Adipose tissue (tissue), 3 donors: ENCODE measurements around the gene SMC5. TPM values are rescaled to one million over a fixed set of nuclear protein-coding genes. Genes with fewer than 3 reads are reported as not detected.
"Not testable (repeated sequence)": the region's sequence is repeated elsewhere in the genome, so short reads cannot be mapped to it uniquely, and the experiment has no call there.

ENCODE experiments used
- H3K27ac ChIP-seq: one replicate; pipeline ENCODE4 v1.5.1; 2013; ENCODE audit warnings: low read depth, low read length
- WGBS, 3 donors: extraction: QIAGEN DNeasy Blood & Tissue Kit; methylation state at CpG; one replicate each; pipeline ENCODE4 v1.1.7; 2013; 5-methylcytosine and 5-hydroxymethylcytosine counted together
- polyA plus RNA-seq, 3 donors: library from polyadenylated mRNA; stranded (reverse); fragments of 200-250 nt; gene quantifications; one replicate each; pipeline ENCODE4 v1.2.3, GENCODE V29; 2013
- donor health status: healthy with polysubstance abuse.
- donor health status: Bipolar disorder and iron deficiency.
- donor health status: healthy.

SMC5 gene
- polyA plus RNA-seq, 3 donors = 7.7 to 10.3 (median 8.5) TPM

GRCh38 chr9:70392850-70393249 is 134.1 kb downstream of the SMC5 start:
- no peak overlapping the region for H3K27ac ChIP-seq
- WGBS, 3 donors = 75 to 87% (median 77%) methylated on average over 3 of the region's 3 CpGs

GRCh38 chr9:70395652-70396051 is 136.9 kb downstream of the SMC5 start:
- 83 to 89% (median 83%) methylated on average over 6 of the region's 6 CpGs for WGBS, 3 donors

GRCh38 chr9:70398145-70398556 is 139.4 kb downstream of the SMC5 start:
- WGBS, 3 donors = 14 to 36% (median 28%) methylated on average over 4 of the region's 4 CpGs
- H3K27ac ChIP-seq = no peak overlapping the region

More at GRCh38 chr9:70395652-70396051, 136.9 kb downstream of the SMC5 start:
- H3K27ac ChIP-seq = no peak overlapping the region

- H3K27ac ChIP-seq = no peak overlapping the region
Measured at GRCh38 chr9:70399141-70399540, 140.4 kb downstream of the SMC5 start.

GRCh38 chr9:70400107-70400892 is 141.5 kb downstream of the SMC5 start:
- no peak overlapping the region for H3K27ac ChIP-seq
- WGBS, 3 donors = 72 to 86% (median 82%) methylated on average over 5 of the region's 5 CpGs

GRCh38 chr9:70401241-70401640 is 142.5 kb downstream of the SMC5 start:
- H3K27ac ChIP-seq = not testable (repeated sequence)
- 89 to 98% (median 96%) methylated on average over 6 of the region's 6 CpGs for WGBS, 3 donors

GRCh38 chr9:70402213-70402612 is 143.4 kb downstream of the SMC5 start:
- WGBS, 3 donors = 57 to 69% (median 60%) methylated on average over 1 of the region's 1 CpG
- H3K27ac ChIP-seq = no peak overlapping the region

GRCh38 chr9:70403166-70403565 is 144.4 kb downstream of the SMC5 start:
- 65 to 71% (median 66%) methylated on average over 2 of the region's 2 CpGs for whole genome bisulfite sequencing, 3 donors
- H3K27ac ChIP-seq = no peak overlapping the region

GRCh38 chr9:70403618-70404025 is 144.8 kb downstream of the SMC5 start:
- 54 to 66% (median 61%) methylated on average over 4 of the region's 4 CpGs for WGBS, 3 donors
- no peak overlapping the region for H3K27ac ChIP-seq

GRCh38 chr9:70404261-70404660 is 145.5 kb downstream of the SMC5 start:
- 68 to 86% (median 84%) methylated on average over 2 of the region's 2 CpGs for WGBS, 3 donors
- H3K27ac ChIP-seq = no peak overlapping the region

Other genes with a start within 250 kb of the SMC5 start
- 1 to 10 TPM; 2.8 to 8.8 (median 3.2) TPM for gene MAMDC2, start 215.1 kb upstream of the SMC5 start, polyA plus RNA-seq
- gene KLF9, start 155.7 kb downstream of the SMC5 start, polyA plus RNA-seq = 100 to 1,000 TPM in 1 of 3 donors, 10 to 100 TPM in 2; 23.1 to 115 (median 48.5) TPM